Effector memory CD4-positive, alpha-beta T cell (primary cell): ENCODE measurements around the gene APLF.
"Not testable (repeated sequence)": the region's sequence is repeated elsewhere in the genome, so short reads cannot be mapped to it uniquely, and the experiment has no call there.

Experiments
- DNase-seq, 3 donors: peaks; one replicate each; pipeline ENCODE4 v3.0.0-alpha.2; 2020
- H3K27ac ChIP-seq: 2 replicates; pipeline ENCODE4 v1.7.0; 2013; ENCODE audit warnings: mild to moderate bottlenecking, low read length, moderate library complexity; ENCODE audit not compliant: insufficient read depth, poor library complexity, severe bottlenecking
- H3K27me3 ChIP-seq: replicated peaks from 2 replicates; pipeline ENCODE4 v1.7.0; 2013; ENCODE audit warnings: mild to moderate bottlenecking, low read length; ENCODE audit not compliant: insufficient read depth, control insufficient read depth, poor library complexity, severe bottlenecking
- H3K36me3 ChIP-seq: 2 replicates; pipeline ENCODE4 v1.7.0; 2013; ENCODE audit warnings: mild to moderate bottlenecking, low read length, moderate library complexity; ENCODE audit not compliant: control insufficient read depth, insufficient read depth
- H3K4me1 ChIP-seq: 2 replicates; pipeline ENCODE4 v1.7.0; 2013; ENCODE audit warnings: low read length, mild to moderate bottlenecking; ENCODE audit not compliant: control insufficient read depth, insufficient read depth, poor library complexity, severe bottlenecking
- H3K4me3 ChIP-seq: 2 replicates; pipeline ENCODE4 v1.7.0; 2013; ENCODE audit warnings: low read length, low read depth, mild to moderate bottlenecking; ENCODE audit not compliant: insufficient read depth, poor library complexity, severe bottlenecking
- H3K9me3 ChIP-seq: 2 replicates; pipeline ENCODE4 v1.7.0; 2013; ENCODE audit warnings: mild to moderate bottlenecking, low read length, moderate library complexity; ENCODE audit not compliant: control insufficient read depth

The APLF gene

GRCh38 chr2:68475110-68475509 is 7.7 kb downstream of the APLF start:
- DNase-seq: no peak
- H3K27me3 ChIP-seq: no peaks in the 10 kb centered on the region
- H3K27ac ChIP-seq: no peak overlapping the region
- no peak overlapping the region for H3K4me3 ChIP-seq
- H3K4me1 ChIP-seq: no peaks in the 10 kb centered on the region
- no peaks in the 10 kb centered on the region for H3K9me3 ChIP-seq
- no peaks in the 10 kb centered on the region for H3K36me3 ChIP-seq

- no peak for DNase-seq
- Histone ChIP-seq H3K27me3 (no peaks in the 10 kb centered on the region), H3K27ac (no peak overlapping the region), H3K4me3 (no peak overlapping the region), H3K9me3 (no peaks in the 10 kb centered on the region), H3K36me3 (no peaks in the 10 kb centered on the region), H3K4me1 (no peaks in the 10 kb centered on the region)
Observed at GRCh38 chr2:68475576-68475975, 8.2 kb downstream of the APLF start.

GRCh38 chr2:68476454-68476853 is 9.1 kb downstream of the APLF start:
- H3K27me3 ChIP-seq: no peaks in the 10 kb centered on the region
- H3K9me3 ChIP-seq: no peaks in the 10 kb centered on the region
- no peak overlapping the region for H3K27ac ChIP-seq

GRCh38 chr2:68478688-68479087 is 11.3 kb downstream of the APLF start:
- Histone ChIP-seq H3K9me3 (no peaks in the 10 kb centered on the region), H3K27ac (no peak overlapping the region), H3K27me3 (no peaks in the 10 kb centered on the region), H3K4me1 (no peaks in the 10 kb centered on the region), H3K36me3 (no peaks in the 10 kb centered on the region), H3K4me3 (no peak overlapping the region)
- DNase-seq: no peak

More at GRCh38 chr2:68476454-68476853, 9.1 kb downstream of the APLF start:
- H3K4me1 ChIP-seq: no peaks in the 10 kb centered on the region
- no peak overlapping the region for H3K4me3 ChIP-seq
- H3K36me3 ChIP-seq: no peaks in the 10 kb centered on the region
- no peak for DNase-seq

DNA sequence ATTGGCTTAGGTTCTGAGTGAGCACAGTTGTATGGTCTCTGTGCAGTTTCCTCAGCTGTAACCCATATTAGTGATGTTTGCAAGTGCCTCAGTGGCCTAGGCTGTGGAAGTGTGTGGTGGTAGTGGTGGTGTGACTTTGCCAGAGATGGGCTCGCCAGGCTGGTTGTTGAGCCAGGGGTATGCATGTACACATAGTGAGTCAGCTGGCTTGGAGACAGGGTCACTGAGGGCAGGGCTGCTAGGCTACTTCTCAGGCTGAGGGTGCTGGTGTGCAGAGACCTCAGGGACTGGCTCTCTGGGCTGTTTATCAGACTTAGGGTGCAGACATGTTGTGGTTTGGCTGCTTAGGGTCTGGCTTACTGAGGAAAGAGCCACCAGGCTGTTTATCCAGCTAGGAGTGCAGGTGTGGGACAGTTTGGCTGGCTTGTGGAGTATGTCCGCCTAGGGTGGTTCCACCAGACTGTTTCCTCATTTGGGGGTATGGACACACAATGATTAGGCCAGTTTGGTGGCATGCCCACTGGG is 15.0 kb downstream of the APLF start:
- Histone ChIP-seq H3K27me3 (no peaks in the 10 kb centered on the region), H3K27ac (no peak overlapping the region), H3K4me1 (no peaks in the 10 kb centered on the region), H3K4me3 (no peak overlapping the region), H3K36me3 (no peaks in the 10 kb centered on the region), H3K9me3 (no peaks in the 10 kb centered on the region)
- DNase-seq: no peak

GRCh38 chr2:68483011-68483410 is 15.6 kb downstream of the APLF start:
- DNase-seq: no peak
- H3K27ac ChIP-seq: no peak overlapping the region
- H3K9me3 ChIP-seq: no peaks in the 10 kb centered on the region
- no peaks in the 10 kb centered on the region for H3K36me3 ChIP-seq
- H3K27me3 ChIP-seq: no peaks in the 10 kb centered on the region
- no peak overlapping the region for H3K4me3 ChIP-seq
- no peaks in the 10 kb centered on the region for H3K4me1 ChIP-seq

GRCh38 chr2:68487773-68488355 is 20.5 kb downstream of the APLF start:
- no peak overlapping the region for H3K4me3 ChIP-seq
- H3K9me3 ChIP-seq: no peaks in the 10 kb centered on the region
- H3K4me1 ChIP-seq: no peaks in the 10 kb centered on the region
- H3K36me3 ChIP-seq: no peaks in the 10 kb centered on the region
- no peaks in the 10 kb centered on the region for H3K27me3 ChIP-seq
- no peak for DNase-seq
- no peak overlapping the region for H3K27ac ChIP-seq

GRCh38 chr2:68488605-68489004 is 21.2 kb downstream of the APLF start:
- not testable (repeated sequence) for H3K27me3 ChIP-seq, H3K36me3 ChIP-seq, H3K4me3 ChIP-seq, H3K27ac ChIP-seq, DNase-seq, H3K4me1 ChIP-seq, H3K9me3 ChIP-seq

GRCh38 chr2:68489282-68489681 is 21.9 kb downstream of the APLF start:
- Histone ChIP-seq H3K27me3 (no peaks in the 10 kb centered on the region), H3K36me3 (no peaks in the 10 kb centered on the region), H3K27ac (no peak overlapping the region), H3K4me3 (no peak overlapping the region), H3K9me3 (no peaks in the 10 kb centered on the region), H3K4me1 (no peaks in the 10 kb centered on the region)
- no peak for DNase-seq

GRCh38 chr2:68491582-68491981 is 24.2 kb downstream of the APLF start:
- Histone ChIP-seq H3K36me3 (no peaks in the 10 kb centered on the region), H3K27me3 (no peaks in the 10 kb centered on the region), H3K9me3 (no peaks in the 10 kb centered on the region), H3K27ac (no peak overlapping the region), H3K4me3 (no peak overlapping the region), H3K4me1 (no peaks in the 10 kb centered on the region)
- no peak for DNase-seq
